ENCODE data around the gene ASCL1. TPM values are rescaled to one million over a fixed set of nuclear protein-coding genes. Genes with fewer than 3 reads are reported as not detected.

The ASCL1 gene
- total and polyA plus RNA-seq, 4 donors = 0.25 to 0.88 (median 0.63) TPM

DNA sequence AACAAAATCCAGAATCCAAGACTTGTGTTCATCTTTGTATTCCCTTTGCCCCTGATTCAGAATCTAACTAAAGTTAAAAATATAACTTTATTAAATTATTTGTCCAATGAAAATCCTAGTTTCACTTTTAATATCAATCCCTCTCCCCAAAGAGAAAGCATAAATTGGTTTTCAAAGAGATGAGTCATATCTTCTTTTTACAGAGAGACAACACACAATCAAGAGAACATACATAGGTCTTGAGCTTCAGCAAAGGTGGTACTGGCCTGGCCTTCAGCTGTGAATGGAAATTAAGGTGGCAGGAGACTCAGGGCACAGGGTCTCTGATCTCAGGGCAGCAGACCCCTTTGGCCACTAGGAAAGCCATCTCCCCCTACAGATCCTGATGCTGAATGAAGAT lies 4.3 kb upstream of the ASCL1 start:
- H3K9ac ChIP-seq (ENCODE audit: insufficient read depth in 1 of 2, low read length in 2 of 2) = no peak overlapping the region
- H3K9me3 ChIP-seq (ENCODE audit: control insufficient read depth in 4 of 4, insufficient read depth in 3 of 4, low read length in 3 of 4) = peaks cover 0 to 3% (median 0%) of the 10 kb centered on the region in 4 donors
- no peak for DNase-seq
- peaks cover 7 to 81% (median 77%) of the 10 kb centered on the region in 3 donors for H3K27me3 ChIP-seq (ENCODE audit: control insufficient read depth in 3 of 3, insufficient read depth in 3 of 3, low read length in 2 of 3)
- H3K27ac ChIP-seq (ENCODE audit: low read depth in 1 of 2, low read length in 1 of 2) = no peak overlapping the region
- ATAC-seq (ENCODE audit: insufficient read depth, low FRiP score) = no peak
- peaks cover 0 to 7% (median 0%) of the 10 kb centered on the region in 5 donors for H3K4me1 ChIP-seq (ENCODE audit: control insufficient read depth in 5 of 5, insufficient read depth in 5 of 5, low read length in 5 of 5)
- no peaks in the 10 kb centered on the region for H3K36me3 ChIP-seq (ENCODE audit: control insufficient read depth in 4 of 4, insufficient read depth in 4 of 4, low read length in 4 of 4)
- TF ChIP-seq, protein P1, sequence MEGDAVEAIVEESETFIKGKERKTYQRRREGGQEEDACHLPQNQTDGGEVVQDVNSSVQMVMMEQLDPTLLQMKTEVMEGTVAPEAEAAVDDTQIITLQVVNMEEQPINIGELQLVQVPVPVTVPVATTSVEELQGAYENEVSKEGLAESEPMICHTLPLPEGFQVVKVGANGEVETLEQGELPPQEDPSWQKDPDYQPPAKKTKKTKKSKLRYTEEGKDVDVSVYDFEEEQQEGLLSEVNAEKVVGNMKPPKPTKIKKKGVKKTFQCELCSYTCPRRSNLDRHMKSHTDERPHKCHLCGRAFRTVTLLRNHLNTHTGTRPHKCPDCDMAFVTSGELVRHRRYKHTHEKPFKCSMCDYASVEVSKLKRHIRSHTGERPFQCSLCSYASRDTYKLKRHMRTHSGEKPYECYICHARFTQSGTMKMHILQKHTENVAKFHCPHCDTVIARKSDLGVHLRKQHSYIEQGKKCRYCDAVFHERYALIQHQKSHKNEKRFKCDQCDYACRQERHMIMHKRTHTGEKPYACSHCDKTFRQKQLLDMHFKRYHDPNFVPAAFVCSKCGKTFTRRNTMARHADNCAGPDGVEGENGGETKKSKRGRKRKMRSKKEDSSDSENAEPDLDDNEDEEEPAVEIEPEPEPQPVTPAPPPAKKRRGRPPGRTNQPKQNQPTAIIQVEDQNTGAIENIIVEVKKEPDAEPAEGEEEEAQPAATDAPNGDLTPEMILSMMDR (IDR thresholded peaks at IDR 0.05; ENCODE audit: control extremely low read depth, extremely low read depth) = no peak
- H3K4me3 ChIP-seq = no peak overlapping the region

DNA sequence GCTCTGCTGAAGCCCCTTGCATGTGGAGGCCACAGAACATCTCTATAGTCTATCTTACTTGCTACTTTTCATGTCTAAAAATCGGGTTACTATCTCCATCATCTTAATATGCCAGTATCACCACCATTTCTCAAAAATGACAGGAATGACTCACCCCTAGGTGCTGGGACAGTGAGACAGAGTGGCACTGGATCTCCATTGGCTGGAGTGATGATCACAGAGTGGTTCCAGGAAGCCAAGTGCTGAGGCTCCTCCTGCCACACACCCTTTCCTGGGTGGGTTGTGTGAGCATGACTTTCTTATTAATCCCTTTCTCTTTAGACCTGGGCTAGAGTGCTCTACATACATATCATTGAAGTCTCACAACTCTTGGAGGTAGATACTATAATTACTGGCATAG lies 3.3 kb upstream of the ASCL1 start:
- ATAC-seq (ENCODE audit: insufficient read depth, low FRiP score) = no peak
- peaks cover 0 to 7% (median 0%) of the 10 kb centered on the region in 4 donors for H3K9me3 ChIP-seq (ENCODE audit: control insufficient read depth in 4 of 4, insufficient read depth in 3 of 4, low read length in 3 of 4)
- WGBS, 2 donors = 32 to 62% methylated on average over 1 of the region's 1 CpG
- no peak for DNase-seq
- TF ChIP-seq, protein P1 (IDR thresholded peaks at IDR 0.05; ENCODE audit: control extremely low read depth, extremely low read depth) = no peak
- peaks cover 0 to 14% (median 0%) of the 10 kb centered on the region in 5 donors for H3K4me1 ChIP-seq (ENCODE audit: control insufficient read depth in 5 of 5, insufficient read depth in 5 of 5, low read length in 5 of 5)
- H3K9ac ChIP-seq (ENCODE audit: insufficient read depth in 1 of 2, low read length in 2 of 2) = no peak overlapping the region
- no peak overlapping the region for H3K4me3 ChIP-seq
- peaks cover 9 to 87% (median 83%) of the 10 kb centered on the region in 3 donors for H3K27me3 ChIP-seq (ENCODE audit: control insufficient read depth in 3 of 3, insufficient read depth in 3 of 3, low read length in 2 of 3)
- no peaks in the 10 kb centered on the region for H3K36me3 ChIP-seq (ENCODE audit: control insufficient read depth in 4 of 4, insufficient read depth in 4 of 4, low read length in 4 of 4)
- H3K27ac ChIP-seq (ENCODE audit: low read depth in 1 of 2, low read length in 1 of 2) = no peak overlapping the region

DNA sequence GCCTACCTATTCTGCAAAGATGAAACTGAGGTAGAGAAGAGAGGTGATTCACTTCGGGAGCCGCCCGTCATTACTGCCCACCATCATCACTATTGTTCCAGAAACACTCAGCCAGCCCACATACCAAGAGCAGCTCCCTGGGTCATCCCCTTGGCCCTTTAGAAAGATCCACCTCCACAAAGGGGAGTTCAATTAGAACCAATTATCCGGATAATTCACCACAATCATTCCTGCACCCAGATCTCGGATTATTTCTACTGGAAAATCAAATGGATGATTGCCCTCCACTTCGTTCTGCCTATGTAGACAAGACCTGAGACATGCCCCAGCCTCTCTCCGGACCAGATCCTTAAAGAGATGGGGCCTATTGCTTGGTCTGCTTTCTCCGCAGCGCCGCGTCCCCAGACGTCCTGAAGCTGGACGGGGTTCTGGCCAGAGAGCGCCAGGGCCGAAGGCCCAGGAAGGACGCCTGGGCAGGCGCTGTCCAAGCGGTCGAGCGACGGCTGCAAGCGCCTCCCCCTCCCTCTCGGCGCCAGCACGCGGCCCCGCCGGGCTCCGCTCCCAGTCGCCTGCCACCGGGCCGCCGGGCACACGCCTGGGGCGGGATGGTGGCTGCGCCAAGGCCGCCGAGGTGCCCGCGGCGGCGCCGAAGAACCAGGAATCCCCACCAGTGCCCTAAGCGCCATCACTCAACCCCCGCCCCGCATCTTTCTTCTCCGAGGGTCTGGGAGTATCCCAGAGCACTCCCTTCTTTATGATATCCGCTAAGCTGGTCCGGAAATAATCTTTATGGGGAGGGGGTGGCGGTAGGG lies 1.3 kb upstream of the ASCL1 start:
- peak in 1 of 3 donors; percentile 32 for DNase-seq

More for the DNA sequence above, 1.3 kb upstream of the ASCL1 start:
- peaks cover 0 to 7% (median 0%) of the 10 kb centered on the region in 4 donors for H3K9me3 ChIP-seq (ENCODE audit: control insufficient read depth in 4 of 4, insufficient read depth in 3 of 4, low read length in 3 of 4)
- no peak overlapping the region for H3K27ac ChIP-seq (ENCODE audit: low read depth in 1 of 2, low read length in 1 of 2)
- no peak overlapping the region for H3K9ac ChIP-seq (ENCODE audit: insufficient read depth in 1 of 2, low read length in 2 of 2)
- ATAC-seq (ENCODE audit: insufficient read depth, low FRiP score) = no peak
- peaks cover 0 to 14% (median 0%) of the 10 kb centered on the region in 5 donors for H3K4me1 ChIP-seq (ENCODE audit: control insufficient read depth in 5 of 5, insufficient read depth in 5 of 5, low read length in 5 of 5)
- TF ChIP-seq, protein P1 (IDR thresholded peaks at IDR 0.05; ENCODE audit: control extremely low read depth, extremely low read depth) = no peak
- no peak overlapping the region for H3K4me3 ChIP-seq
- 4 to 8% methylated on average over 42 to 50 of the region's 50 CpGs for WGBS, 2 donors
- no peaks in the 10 kb centered on the region for H3K36me3 ChIP-seq (ENCODE audit: control insufficient read depth in 4 of 4, insufficient read depth in 4 of 4, low read length in 4 of 4)
- H3K27me3 ChIP-seq (ENCODE audit: control insufficient read depth in 3 of 3, insufficient read depth in 3 of 3, low read length in 2 of 3) = peaks cover 10 to 88% (median 83%) of the 10 kb centered on the region in 3 donors

Data from lung (tissue), 12 donors.